HUES6 (cell line): Measurements from ENCODE around the gene DIP2A.

Experiments
- H3K27ac ChIP-seq: 2 replicates; pipeline ENCODE4 v1.7.0; 2013; ENCODE audit warnings: low read depth, mild to moderate bottlenecking, low read length, inconsistent platforms
- H3K27me3 ChIP-seq: 2 replicates; pipeline ENCODE4 v1.6.1; 2013; ENCODE audit warnings: low read length; ENCODE audit not compliant: control insufficient read depth, insufficient read depth
- H3K36me3 ChIP-seq: 2 replicates; pipeline ENCODE4 v1.6.1; 2013; ENCODE audit warnings: low read length; ENCODE audit not compliant: control insufficient read depth, insufficient read depth
- H3K4me1 ChIP-seq: 2 replicates; pipeline ENCODE4 v1.6.1; 2013; ENCODE audit warnings: low read length; ENCODE audit not compliant: control insufficient read depth, insufficient read depth
- H3K4me3 ChIP-seq: 2 replicates; pipeline ENCODE4 v1.5.1; 2013; ENCODE audit warnings: low read depth, low read length
- H3K9ac ChIP-seq: one replicate; pipeline ENCODE4 v1.6.1; 2013; ENCODE audit warnings: mild to moderate bottlenecking, low read length
- H3K9me3 ChIP-seq: 2 replicates; pipeline ENCODE4 v1.6.1; 2013; ENCODE audit warnings: low read depth, low read length; ENCODE audit not compliant: control insufficient read depth, insufficient read depth

The DIP2A gene

GRCh38 chr21:46418265-46418946 lies 40.3 kb upstream of the DIP2A start:
- Histone ChIP-seq H3K36me3 (peaks cover 64% of the 10 kb centered on the region), H3K4me3 (no peak overlapping the region), H3K9me3 (no peaks in the 10 kb centered on the region), H3K9ac (no peak overlapping the region), H3K27ac (no peak overlapping the region), H3K4me1 (no peaks in the 10 kb centered on the region), H3K27me3 (no peaks in the 10 kb centered on the region)

GRCh38 chr21:46420241-46421190 lies 38.2 kb upstream of the DIP2A start:
- H3K9me3 ChIP-seq: no peaks in the 10 kb centered on the region
- H3K4me1 ChIP-seq: peaks cover 5% of the 10 kb centered on the region; the same call in 1 of the 2 replicates
- H3K36me3 ChIP-seq: peaks cover 58% of the 10 kb centered on the region
- H3K27ac ChIP-seq: no peak overlapping the region
- H3K9ac ChIP-seq: no peak overlapping the region
- no peak overlapping the region for H3K4me3 ChIP-seq
- H3K27me3 ChIP-seq: no peaks in the 10 kb centered on the region

GRCh38 chr21:46421191-46421750 lies 37.4 kb upstream of the DIP2A start:
- no peak overlapping the region for H3K4me3 ChIP-seq
- H3K27me3 ChIP-seq: no peaks in the 10 kb centered on the region
- peaks cover 5% of the 10 kb centered on the region; the same call in 1 of the 2 replicates for H3K4me1 ChIP-seq
- no peaks in the 10 kb centered on the region for H3K9me3 ChIP-seq
- H3K27ac ChIP-seq: no peak overlapping the region
- no peak overlapping the region for H3K9ac ChIP-seq
- peaks cover 54% of the 10 kb centered on the region for H3K36me3 ChIP-seq

GRCh38 chr21:46421756-46422555 lies 36.7 kb upstream of the DIP2A start:
- Histone ChIP-seq H3K27me3 (no peaks in the 10 kb centered on the region), H3K36me3 (peaks cover 52% of the 10 kb centered on the region), H3K4me1 (peaks cover 5% of the 10 kb centered on the region; the same call in 1 of the 2 replicates), H3K9me3 (no peaks in the 10 kb centered on the region), H3K27ac (no peak overlapping the region), H3K9ac (no peak overlapping the region), H3K4me3 (no peak overlapping the region)

GRCh38 chr21:46422636-46423241 lies 36.0 kb upstream of the DIP2A start:
- H3K4me3 ChIP-seq: no peak overlapping the region
- H3K9ac ChIP-seq: no peak overlapping the region
- peaks cover 57% of the 10 kb centered on the region for H3K36me3 ChIP-seq
- no peaks in the 10 kb centered on the region for H3K9me3 ChIP-seq
- H3K27ac ChIP-seq: no peak overlapping the region
- H3K27me3 ChIP-seq: no peaks in the 10 kb centered on the region
- H3K4me1 ChIP-seq: peaks cover 5% of the 10 kb centered on the region; the same call in 1 of the 2 replicates

GRCh38 chr21:46423546-46424038 lies 35.1 kb upstream of the DIP2A start:
- H3K27ac ChIP-seq: no peak overlapping the region
- H3K4me1 ChIP-seq: peaks cover 5% of the 10 kb centered on the region; the same call in 1 of the 2 replicates
- no peaks in the 10 kb centered on the region for H3K27me3 ChIP-seq
- no peak overlapping the region for H3K9ac ChIP-seq
- H3K4me3 ChIP-seq: no peak overlapping the region
- no peaks in the 10 kb centered on the region for H3K9me3 ChIP-seq
- peaks cover 57% of the 10 kb centered on the region for H3K36me3 ChIP-seq

GRCh38 chr21:46424039-46424591 lies 34.6 kb upstream of the DIP2A start:
- Histone ChIP-seq H3K27ac (no peak overlapping the region), H3K36me3 (peaks cover 58% of the 10 kb centered on the region), H3K4me1 (peaks cover 5% of the 10 kb centered on the region; the same call in 1 of the 2 replicates), H3K27me3 (no peaks in the 10 kb centered on the region), H3K9ac (no peak overlapping the region), H3K9me3 (no peaks in the 10 kb centered on the region), H3K4me3 (no peak overlapping the region)

GRCh38 chr21:46424621-46425020 lies 34.1 kb upstream of the DIP2A start:
- H3K9ac ChIP-seq: no peak overlapping the region
- peaks cover 57% of the 10 kb centered on the region for H3K36me3 ChIP-seq
- no peaks in the 10 kb centered on the region for H3K9me3 ChIP-seq
- H3K27ac ChIP-seq: no peak overlapping the region
- no peaks in the 10 kb centered on the region for H3K27me3 ChIP-seq
- peaks cover 5% of the 10 kb centered on the region; the same call in 1 of the 2 replicates for H3K4me1 ChIP-seq
- no peak overlapping the region for H3K4me3 ChIP-seq

GRCh38 chr21:46425041-46425440 lies 33.6 kb upstream of the DIP2A start:
- Histone ChIP-seq H3K27me3 (no peaks in the 10 kb centered on the region), H3K9me3 (no peaks in the 10 kb centered on the region), H3K4me3 (no peak overlapping the region), H3K27ac (no peak overlapping the region), H3K9ac (no peak overlapping the region), H3K4me1 (peaks cover 5% of the 10 kb centered on the region; the same call in 1 of the 2 replicates), H3K36me3 (peaks cover 58% of the 10 kb centered on the region)

- no peaks in the 10 kb centered on the region for H3K27me3 ChIP-seq
- H3K4me3 ChIP-seq: no peak overlapping the region
- no peaks in the 10 kb centered on the region for H3K9me3 ChIP-seq
- peaks cover 60% of the 10 kb centered on the region for H3K36me3 ChIP-seq
- H3K9ac ChIP-seq: no peak overlapping the region
- no peak overlapping the region for H3K27ac ChIP-seq
- H3K4me1 ChIP-seq: peaks cover 5% of the 10 kb centered on the region; the same call in 1 of the 2 replicates
These were observed 33.1 kb upstream of the DIP2A start for GRCh38 chr21:46425571-46425970.
